Measurements from ENCODE around the gene NTRK1. TPM values are rescaled to one million over a fixed set of nuclear protein-coding genes. Genes with fewer than 3 reads are reported as not detected.

Gene NTRK1
- total RNA-seq, 1 donor from 2014 or later: 0.69 TPM

DNA sequence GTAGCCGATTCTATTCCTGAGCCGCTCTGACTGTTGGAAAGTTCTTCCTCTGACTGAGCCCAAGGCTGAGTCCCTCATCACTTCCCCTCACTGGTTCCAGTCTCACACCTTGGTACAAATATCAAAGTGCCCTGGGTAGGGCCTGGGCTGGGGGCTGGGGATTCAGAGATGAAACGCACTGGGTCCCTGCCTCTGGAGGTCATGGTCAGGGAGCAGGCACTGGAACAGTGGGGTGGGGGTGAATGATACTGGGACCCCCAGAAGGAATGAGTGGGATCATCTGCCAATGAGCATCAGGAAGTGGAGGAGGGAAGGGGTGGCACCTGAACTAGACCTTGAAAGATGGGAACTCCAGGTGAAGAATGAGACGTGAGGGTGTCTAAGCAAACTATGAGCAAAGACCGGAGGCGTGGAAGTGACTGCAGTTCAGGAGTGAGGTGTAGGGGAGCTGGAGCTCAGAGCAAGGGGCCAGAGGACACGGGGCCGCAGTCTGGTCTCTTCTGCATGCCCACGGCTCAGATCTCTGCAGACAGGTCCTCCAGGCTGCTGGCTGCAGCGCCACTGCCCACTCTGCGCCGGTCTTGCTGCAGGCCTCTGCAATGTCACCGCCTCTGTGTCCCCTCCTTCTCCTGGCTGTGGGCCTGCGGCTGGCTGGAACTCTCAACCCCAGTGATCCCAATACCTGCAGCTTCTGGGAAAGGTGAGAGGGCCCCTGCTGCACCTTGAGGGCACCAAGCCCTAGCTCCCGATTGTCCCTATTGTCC is 42.8 kb downstream of the NTRK1 start:
- ATAC-seq (no peak), DNase-seq (no peak)
- intact Hi-C loops (cut with micrococcal nuclease): no loop called here

- no peak for DNase-seq
Measured at GRCh38 chr1:156904187-156904959, 43.7 kb downstream of the NTRK1 start.

DNA sequence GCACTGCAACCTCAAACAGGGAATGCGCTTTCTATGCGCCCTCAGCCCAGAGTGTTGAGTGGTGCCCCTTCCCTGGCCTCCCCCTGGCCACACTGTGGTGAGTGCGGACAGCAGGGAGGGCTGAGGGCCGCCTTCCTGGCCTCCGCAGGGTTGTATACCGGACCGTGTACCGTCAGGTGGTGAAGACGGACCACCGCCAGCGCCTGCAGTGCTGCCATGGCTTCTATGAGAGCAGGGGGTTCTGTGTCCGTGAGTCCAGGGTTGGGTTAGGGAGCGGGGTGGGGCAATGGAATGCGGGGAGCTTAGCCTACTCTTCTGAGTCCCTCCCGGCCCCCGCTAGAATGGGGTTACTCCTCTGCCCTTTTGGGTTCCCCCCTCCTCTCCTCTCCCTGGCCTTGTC is 44.5 kb downstream of the NTRK1 start:
- DNase-seq (no peak), ATAC-seq (no peak)
- intact Hi-C loops (cut with micrococcal nuclease): no loop called here

More at GRCh38 chr1:156904187-156904959, 43.7 kb downstream of the NTRK1 start:
- peak; percentile 26 for ATAC-seq
- intact Hi-C loops (cut with micrococcal nuclease): no loop called here

DNA sequence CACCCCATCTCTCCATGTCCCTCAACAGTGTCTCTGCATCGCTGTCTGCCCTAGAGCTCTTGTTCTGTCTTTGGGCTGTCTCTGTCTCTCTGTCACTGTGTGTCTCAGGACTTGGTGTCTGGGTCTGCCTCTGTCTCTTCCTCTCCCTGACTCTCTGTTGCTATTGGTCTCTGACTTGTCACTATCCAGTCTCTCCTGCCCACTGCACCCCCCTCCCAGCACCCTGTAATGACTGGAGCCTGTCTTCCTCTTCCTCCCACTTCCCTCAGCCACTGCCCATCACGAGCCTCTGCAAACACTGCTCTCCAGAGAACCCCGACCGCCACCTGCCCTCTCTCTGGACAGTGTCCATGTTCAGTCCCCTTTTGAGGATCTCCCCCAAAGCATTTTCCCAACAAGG is 45.0 kb downstream of the NTRK1 start:
- DNase-seq (no peak), ATAC-seq (no peak)
- intact Hi-C loops (cut with micrococcal nuclease): no loop called here

DNA sequence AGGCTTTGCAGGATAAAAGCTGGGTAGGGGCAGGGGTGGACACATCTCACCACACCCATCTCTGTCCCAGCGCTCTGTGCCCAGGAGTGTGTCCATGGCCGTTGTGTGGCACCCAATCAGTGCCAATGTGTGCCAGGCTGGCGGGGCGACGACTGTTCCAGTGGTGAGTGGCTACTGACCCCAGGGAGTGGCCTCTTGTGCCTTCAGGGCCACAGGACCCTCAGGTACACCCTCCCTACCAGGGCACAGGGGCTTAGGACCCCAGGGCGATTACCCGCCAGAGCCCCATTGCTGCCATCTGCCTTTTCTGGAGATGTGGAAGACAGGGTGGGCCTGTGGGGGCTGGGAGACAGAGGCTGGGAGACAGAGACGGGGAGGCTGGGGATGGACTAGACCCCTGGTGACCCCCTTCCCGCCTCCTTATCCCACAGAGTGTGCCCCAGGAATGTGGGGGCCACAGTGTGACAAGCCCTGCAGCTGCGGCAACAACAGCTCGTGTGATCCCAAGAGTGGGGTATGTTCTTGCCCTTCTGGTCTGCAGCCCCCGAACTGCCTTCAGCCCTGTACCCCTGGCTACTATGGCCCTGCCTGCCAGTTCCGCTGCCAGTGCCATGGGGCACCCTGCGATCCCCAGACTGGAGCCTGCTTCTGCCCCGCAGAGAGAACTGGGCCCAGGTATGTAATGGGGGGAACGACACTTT is 45.7 kb downstream of the NTRK1 start:
- ATAC-seq (no peak), DNase-seq (no peak)
- intact Hi-C loops (cut with micrococcal nuclease): no loop called here

DNA sequence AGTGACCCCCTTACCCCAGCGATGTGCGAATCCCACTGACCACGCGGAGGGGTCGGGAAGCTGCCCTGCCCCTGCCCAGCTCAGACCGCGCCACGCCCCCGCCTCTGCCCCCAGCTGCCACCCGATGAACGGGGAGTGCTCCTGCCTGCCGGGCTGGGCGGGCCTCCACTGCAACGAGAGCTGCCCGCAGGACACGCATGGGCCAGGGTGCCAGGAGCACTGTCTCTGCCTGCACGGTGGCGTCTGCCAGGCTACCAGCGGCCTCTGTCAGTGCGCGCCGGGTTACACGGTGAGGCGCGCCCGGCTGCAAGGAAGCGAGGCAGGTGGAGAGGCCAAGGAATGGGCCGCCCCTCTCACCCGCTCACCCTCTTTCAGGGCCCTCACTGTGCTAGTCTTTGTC is 47.9 kb downstream of the NTRK1 start:
- ATAC-seq: no peak
- DNase-seq: no peak
- intact Hi-C loops (cut with micrococcal nuclease): no loop called here

DNA sequence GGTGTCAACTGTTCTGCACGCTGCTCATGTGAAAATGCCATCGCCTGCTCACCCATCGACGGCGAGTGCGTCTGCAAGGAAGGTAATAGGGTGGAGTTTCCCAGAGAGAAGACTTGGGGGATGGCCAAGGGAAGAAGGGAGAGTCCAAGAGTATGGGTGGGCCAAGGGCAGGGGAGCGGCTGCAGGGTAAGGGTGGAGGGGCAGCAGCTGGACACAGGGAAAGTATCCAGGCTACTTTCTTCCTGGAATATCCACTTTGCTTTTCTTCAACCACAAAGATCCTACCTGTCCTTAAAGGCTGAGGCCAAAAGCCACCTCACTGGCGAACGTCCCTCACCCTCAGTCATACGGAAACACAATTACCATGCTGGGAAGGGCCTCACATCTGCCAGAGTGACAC is 48.3 kb downstream of the NTRK1 start:
- intact Hi-C loops (cut with micrococcal nuclease): no loop called here
- no peak for ATAC-seq
- DNase-seq: no peak

- intact Hi-C loops (cut with micrococcal nuclease): no loop called here
- DNase-seq: no peak
- ATAC-seq: no peak
Measured at GRCh38 chr1:156909671-156910070, 49.0 kb downstream of the NTRK1 start.

DNA sequence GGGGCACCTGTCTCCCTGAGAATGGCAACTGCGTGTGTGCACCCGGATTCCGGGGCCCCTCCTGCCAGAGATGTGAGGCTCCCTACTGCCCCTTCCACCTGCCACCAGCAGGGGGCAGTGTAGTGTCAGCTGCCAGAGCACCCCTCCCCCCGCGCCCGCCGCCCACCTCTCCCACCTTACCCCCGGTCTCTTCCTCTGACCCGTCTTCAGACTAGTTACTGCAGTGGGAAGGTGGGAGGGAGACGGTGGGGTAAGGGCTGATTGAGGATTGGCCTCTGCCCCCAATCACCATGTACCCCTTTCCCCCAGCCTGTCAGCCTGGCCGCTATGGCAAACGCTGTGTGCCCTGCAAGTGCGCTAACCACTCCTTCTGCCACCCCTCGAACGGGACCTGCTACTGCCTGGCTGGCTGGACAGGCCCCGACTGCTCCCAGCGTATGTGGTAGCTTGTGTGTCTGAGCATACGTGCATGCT is 49.7 kb downstream of the NTRK1 start:
- intact Hi-C loops (cut with micrococcal nuclease): no loop called here
- DNase-seq: peak; percentile 60
- peak; percentile 22 for ATAC-seq

DNA sequence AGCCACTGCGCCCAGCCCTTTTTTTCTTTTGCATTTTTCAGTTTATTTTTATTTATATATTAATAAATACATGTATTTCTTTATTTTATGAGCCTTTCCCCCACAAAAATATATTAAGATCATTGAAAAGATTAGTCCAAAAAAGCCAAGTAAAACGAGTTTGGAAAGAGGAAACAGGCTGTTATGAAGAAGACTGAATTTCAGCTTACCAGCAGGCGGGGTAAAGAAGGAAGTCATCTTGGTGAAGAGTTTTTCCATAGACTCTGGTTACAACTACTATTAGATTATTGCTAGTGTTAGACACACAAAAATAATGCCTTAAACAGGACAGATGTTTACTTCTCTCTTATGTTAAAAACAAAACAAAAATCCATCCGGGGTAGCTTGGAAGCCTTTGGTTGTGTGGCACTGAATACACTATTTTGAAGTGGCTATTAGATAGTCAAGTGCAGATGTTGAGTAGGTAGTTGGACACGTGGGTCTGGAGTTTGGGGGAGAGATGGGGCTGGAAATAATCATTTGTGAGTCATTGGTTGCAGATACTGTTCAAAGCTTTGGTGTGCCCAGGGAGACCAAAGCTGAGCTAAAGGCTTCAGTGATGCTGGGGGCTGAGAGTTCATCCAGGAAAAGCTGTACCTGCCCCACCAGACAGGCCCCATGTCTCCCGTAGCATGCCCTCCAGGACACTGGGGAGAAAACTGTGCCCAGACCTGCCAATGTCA is 51.1 kb downstream of the NTRK1 start:
- intact Hi-C loops (cut with micrococcal nuclease): no loop called here
- DNase-seq (no peak), ATAC-seq (no peak)

DNA sequence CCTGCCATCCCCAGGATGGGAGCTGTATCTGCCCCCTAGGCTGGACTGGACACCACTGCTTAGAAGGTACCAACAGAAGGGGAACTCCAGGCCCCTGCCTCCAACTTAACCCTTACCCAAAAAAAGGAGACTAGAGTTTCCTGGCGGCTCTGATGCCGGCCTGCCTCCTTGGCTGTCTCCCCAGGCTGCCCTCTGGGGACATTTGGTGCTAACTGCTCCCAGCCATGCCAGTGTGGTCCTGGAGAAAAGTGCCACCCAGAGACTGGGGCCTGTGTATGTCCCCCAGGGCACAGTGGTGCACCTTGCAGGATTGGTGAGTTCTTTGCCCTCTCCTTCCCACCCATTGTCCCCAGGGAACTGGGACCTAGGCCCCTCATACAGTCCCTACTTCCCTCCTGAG is 51.6 kb downstream of the NTRK1 start:
- DNase-seq (no peak), ATAC-seq (no peak)
- intact Hi-C loops (cut with micrococcal nuclease): no loop called here

GRCh38 chr1:156912861-156913808 is 52.5 kb downstream of the NTRK1 start:
- DNase-seq (peak; percentile 53), ATAC-seq (peak; percentile 50)
- intact Hi-C loops (cut with micrococcal nuclease): no loop called here

GRCh38 chr1:156913809-156914387 is 53.2 kb downstream of the NTRK1 start:
- intact Hi-C loops (cut with micrococcal nuclease): no loop called here
- ATAC-seq: no peak
- no peak for DNase-seq

DNA sequence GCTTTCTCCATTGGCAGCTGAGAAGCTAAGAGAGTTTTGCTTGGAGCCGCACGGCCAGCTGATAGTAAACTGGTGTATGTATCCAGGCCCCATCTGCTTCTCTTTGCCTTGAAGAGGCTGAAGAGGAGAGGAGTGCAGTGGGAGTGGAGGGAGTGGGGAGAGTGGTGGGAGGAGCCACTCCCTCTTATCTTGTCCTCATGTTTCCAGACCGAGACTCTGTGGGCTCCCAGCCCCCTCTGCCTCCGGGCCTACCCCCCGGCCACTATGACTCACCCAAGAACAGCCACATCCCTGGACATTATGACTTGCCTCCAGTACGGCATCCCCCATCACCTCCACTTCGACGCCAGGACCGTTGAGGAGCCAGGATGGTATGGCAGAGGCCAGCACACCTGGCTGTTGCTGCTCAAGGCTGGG is 53.8 kb downstream of the NTRK1 start:
- intact Hi-C loops (cut with micrococcal nuclease): no loop called here
- ATAC-seq: no peak
- DNase-seq: no peak

- intact Hi-C loops (cut with micrococcal nuclease): no loop called here
- ATAC-seq (peak; percentile 96), DNase-seq (peak; percentile 91)
Measured at GRCh38 chr1:156920233-156921052, 59.8 kb downstream of the NTRK1 start, which contains the start of gene LRRC71. LRRC71 (plus strand) TSS chr1:156920632; CDS start chr1:156920804, 172 bp downstream.

- no peak for ATAC-seq
- DNase-seq: no peak
- intact Hi-C loops (cut with micrococcal nuclease): no loop called here
Measured at GRCh38 chr1:156921053-156921529, 60.4 kb downstream of the NTRK1 start.
